OCI-LY7 (cell line): Measurements from ENCODE around the gene CALN1.

Experiments
- CTCF ChIP-seq: fragments of 200-600 bp; sonication (generic); conservative IDR thresholded peaks from 2 replicates; pipeline ENCODE4 v1.5.1; 2014; ENCODE audit warnings: mild to moderate bottlenecking, antibody characterized with exemption, low read length, moderate library complexity, mixed read lengths
- EZH2phosphoT487 ChIP-seq: fragments of 200-600 bp; sonication (generic); IDR thresholded peaks from 2 replicates; pipeline ENCODE4 v1.6.1; 2018; ENCODE audit warnings: low read depth, borderline replicate concordance, mild to moderate bottlenecking, mixed run types, antibody characterized with exemption, low read length, moderate library complexity, mixed read lengths

GRCh38 chr7:72080341-72080766 is 331.8 kb downstream of the CALN1 start:
- TF ChIP-seq CTCF: no peak
- no peak for TF ChIP-seq EZH2phosphoT487
